Liver (tissue), 3 donors: ENCODE measurements around the gene RBM18.

ENCODE experiments used
- CTCF ChIP-seq: fragments of 150-350 bp; IDR thresholded peaks from 2 replicates; pipeline ENCODE4 v1.5.1; 2017; ENCODE audit warnings: improper control_type of control experiment, low read depth, low read length; ENCODE audit not compliant: missing input control
- EGR1 ChIP-seq, 2 donors: IDR thresholded peaks; 2 replicates each; pipeline ENCODE4 v1.6.1; 2016 to 2018; ENCODE audit warnings: antibody characterized with exemption in 2 of 2, low read depth in 2 of 2
- FOXA1 ChIP-seq: IDR thresholded peaks from 2 replicates; pipeline ENCODE4 v1.6.1; 2016; ENCODE audit warnings: antibody characterized with exemption
- FOXA2 ChIP-seq: IDR thresholded peaks from 2 replicates; pipeline ENCODE4 v1.6.1; 2016; ENCODE audit warnings: antibody characterized with exemption
- HNF4G ChIP-seq: IDR thresholded peaks from 2 replicates; pipeline ENCODE4 v1.6.1; 2016; ENCODE audit warnings: antibody characterized with exemption
- MAX ChIP-seq: IDR thresholded peaks from 2 replicates; pipeline ENCODE4 v1.6.1; 2016; ENCODE audit warnings: antibody characterized with exemption
- SP1 ChIP-seq: IDR thresholded peaks from 2 replicates; pipeline ENCODE4 v1.6.1; 2018; ENCODE audit warnings: antibody characterized with exemption, mild to moderate bottlenecking
- TAF1 ChIP-seq: conservative IDR thresholded peaks from 2 replicates; pipeline ENCODE4 v1.6.1; 2016; ENCODE audit warnings: antibody characterized with exemption, mild to moderate bottlenecking
- YY1 ChIP-seq: IDR thresholded peaks from 2 replicates; pipeline ENCODE4 v1.6.1; 2016; ENCODE audit warnings: antibody characterized with exemption, mild to moderate bottlenecking
- TF ChIP-seq, protein P1 (sequence below): IDR thresholded peaks from 2 replicates; pipeline ENCODE4 v1.6.1; 2016; ENCODE audit warnings: antibody characterized with exemption, mild to moderate bottlenecking
- TF ChIP-seq, protein P2 (sequence below): IDR thresholded peaks from 2 replicates; pipeline ENCODE4 v1.6.1; 2016; ENCODE audit warnings: antibody characterized with exemption
- donor health status: healthy.
- donor health status: healthy.

- TF ChIP-seq CTCF (no peak), YY1 (no peak), TAF1 (no peak), FOXA2 (no peak), FOXA1 (no peak), SP1 (no peak), HNF4G (no peak), MAX (no peak), EGR1 (IDR thresholded peaks at IDR 0.05; ENCODE audit: low read depth in 2 of 2) (no peak)
- TF ChIP-seq, protein P1, sequence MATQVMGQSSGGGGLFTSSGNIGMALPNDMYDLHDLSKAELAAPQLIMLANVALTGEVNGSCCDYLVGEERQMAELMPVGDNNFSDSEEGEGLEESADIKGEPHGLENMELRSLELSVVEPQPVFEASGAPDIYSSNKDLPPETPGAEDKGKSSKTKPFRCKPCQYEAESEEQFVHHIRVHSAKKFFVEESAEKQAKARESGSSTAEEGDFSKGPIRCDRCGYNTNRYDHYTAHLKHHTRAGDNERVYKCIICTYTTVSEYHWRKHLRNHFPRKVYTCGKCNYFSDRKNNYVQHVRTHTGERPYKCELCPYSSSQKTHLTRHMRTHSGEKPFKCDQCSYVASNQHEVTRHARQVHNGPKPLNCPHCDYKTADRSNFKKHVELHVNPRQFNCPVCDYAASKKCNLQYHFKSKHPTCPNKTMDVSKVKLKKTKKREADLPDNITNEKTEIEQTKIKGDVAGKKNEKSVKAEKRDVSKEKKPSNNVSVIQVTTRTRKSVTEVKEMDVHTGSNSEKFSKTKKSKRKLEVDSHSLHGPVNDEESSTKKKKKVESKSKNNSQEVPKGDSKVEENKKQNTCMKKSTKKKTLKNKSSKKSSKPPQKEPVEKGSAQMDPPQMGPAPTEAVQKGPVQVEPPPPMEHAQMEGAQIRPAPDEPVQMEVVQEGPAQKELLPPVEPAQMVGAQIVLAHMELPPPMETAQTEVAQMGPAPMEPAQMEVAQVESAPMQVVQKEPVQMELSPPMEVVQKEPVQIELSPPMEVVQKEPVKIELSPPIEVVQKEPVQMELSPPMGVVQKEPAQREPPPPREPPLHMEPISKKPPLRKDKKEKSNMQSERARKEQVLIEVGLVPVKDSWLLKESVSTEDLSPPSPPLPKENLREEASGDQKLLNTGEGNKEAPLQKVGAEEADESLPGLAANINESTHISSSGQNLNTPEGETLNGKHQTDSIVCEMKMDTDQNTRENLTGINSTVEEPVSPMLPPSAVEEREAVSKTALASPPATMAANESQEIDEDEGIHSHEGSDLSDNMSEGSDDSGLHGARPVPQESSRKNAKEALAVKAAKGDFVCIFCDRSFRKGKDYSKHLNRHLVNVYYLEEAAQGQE: no peak
- TF ChIP-seq, protein P2, sequence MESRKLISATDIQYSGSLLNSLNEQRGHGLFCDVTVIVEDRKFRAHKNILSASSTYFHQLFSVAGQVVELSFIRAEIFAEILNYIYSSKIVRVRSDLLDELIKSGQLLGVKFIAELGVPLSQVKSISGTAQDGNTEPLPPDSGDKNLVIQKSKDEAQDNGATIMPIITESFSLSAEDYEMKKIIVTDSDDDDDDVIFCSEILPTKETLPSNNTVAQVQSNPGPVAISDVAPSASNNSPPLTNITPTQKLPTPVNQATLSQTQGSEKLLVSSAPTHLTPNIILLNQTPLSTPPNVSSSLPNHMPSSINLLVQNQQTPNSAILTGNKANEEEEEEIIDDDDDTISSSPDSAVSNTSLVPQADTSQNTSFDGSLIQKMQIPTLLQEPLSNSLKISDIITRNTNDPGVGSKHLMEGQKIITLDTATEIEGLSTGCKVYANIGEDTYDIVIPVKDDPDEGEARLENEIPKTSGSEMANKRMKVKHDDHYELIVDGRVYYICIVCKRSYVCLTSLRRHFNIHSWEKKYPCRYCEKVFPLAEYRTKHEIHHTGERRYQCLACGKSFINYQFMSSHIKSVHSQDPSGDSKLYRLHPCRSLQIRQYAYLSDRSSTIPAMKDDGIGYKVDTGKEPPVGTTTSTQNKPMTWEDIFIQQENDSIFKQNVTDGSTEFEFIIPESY: no peak
These were observed 49.5 kb upstream of the RBM18 start for GRCh38 chr9:122314165-122314564.
